ENCODE results near the gene PRSS58. TPM values are rescaled to one million over a fixed set of nuclear protein-coding genes. Genes with fewer than 3 reads are reported as not detected.

Gene PRSS58
- total and polyA plus RNA-seq, 3 donors from 2014 or later: 10.6 to 43.7 (median 21.3) TPM

GRCh38 chr7:142301299-142301698 lies 43.4 kb upstream of the PRSS58 start:
- no peaks in the 10 kb centered on the region for H3K27me3 ChIP-seq
- intact Hi-C loops (cut with DNase I; ENCODE audit: low total_unique reads): no loop called here
- no peaks in the 10 kb centered on the region for H3K9me3 ChIP-seq
- DNase-seq: no peak
- H3K36me3 ChIP-seq (ENCODE audit: low read depth, missing control alignments): no peaks in the 10 kb centered on the region
- TF ChIP-seq POLR2A (IDR thresholded peaks at IDR 0.05): no peak
- TF ChIP-seq, protein P1, sequence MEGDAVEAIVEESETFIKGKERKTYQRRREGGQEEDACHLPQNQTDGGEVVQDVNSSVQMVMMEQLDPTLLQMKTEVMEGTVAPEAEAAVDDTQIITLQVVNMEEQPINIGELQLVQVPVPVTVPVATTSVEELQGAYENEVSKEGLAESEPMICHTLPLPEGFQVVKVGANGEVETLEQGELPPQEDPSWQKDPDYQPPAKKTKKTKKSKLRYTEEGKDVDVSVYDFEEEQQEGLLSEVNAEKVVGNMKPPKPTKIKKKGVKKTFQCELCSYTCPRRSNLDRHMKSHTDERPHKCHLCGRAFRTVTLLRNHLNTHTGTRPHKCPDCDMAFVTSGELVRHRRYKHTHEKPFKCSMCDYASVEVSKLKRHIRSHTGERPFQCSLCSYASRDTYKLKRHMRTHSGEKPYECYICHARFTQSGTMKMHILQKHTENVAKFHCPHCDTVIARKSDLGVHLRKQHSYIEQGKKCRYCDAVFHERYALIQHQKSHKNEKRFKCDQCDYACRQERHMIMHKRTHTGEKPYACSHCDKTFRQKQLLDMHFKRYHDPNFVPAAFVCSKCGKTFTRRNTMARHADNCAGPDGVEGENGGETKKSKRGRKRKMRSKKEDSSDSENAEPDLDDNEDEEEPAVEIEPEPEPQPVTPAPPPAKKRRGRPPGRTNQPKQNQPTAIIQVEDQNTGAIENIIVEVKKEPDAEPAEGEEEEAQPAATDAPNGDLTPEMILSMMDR (IDR thresholded peaks at IDR 0.05): no peak
- WGBS, 2 donors: 65 to 69% methylated on average over 3 of the region's 3 CpGs
- H3K4me3 ChIP-seq: no peak overlapping the region
- H3K27ac ChIP-seq: no peak overlapping the region
- H3K4me1 ChIP-seq: no peaks in the 10 kb centered on the region

GRCh38 chr7:142300689-142301088 lies 42.8 kb upstream of the PRSS58 start:
- TF ChIP-seq, protein P1 (IDR thresholded peaks at IDR 0.05): peak in 1 of 3 experiments; percentile 30
- TF ChIP-seq POLR2A (IDR thresholded peaks at IDR 0.05): no peak
- Histone ChIP-seq H3K9me3 (no peaks in the 10 kb centered on the region), H3K36me3 (ENCODE audit: low read depth, missing control alignments) (no peaks in the 10 kb centered on the region), H3K27me3 (no peaks in the 10 kb centered on the region), H3K4me1 (no peaks in the 10 kb centered on the region), H3K27ac (no peak overlapping the region), H3K4me3 (no peak overlapping the region)
- WGBS, 2 donors: 60 to 67% methylated on average over 3 of the region's 3 CpGs
- intact Hi-C loops (cut with DNase I; ENCODE audit: low total_unique reads): no loop called here
- DNase-seq: peak; percentile 42

GRCh38 chr7:142299237-142299781 lies 41.5 kb upstream of the PRSS58 start:
- no peaks in the 10 kb centered on the region for H3K27me3 ChIP-seq
- H3K4me1 ChIP-seq: no peaks in the 10 kb centered on the region
- H3K9me3 ChIP-seq: no peaks in the 10 kb centered on the region
- TF ChIP-seq, protein P1 (IDR thresholded peaks at IDR 0.05): no peak
- TF ChIP-seq POLR2A (IDR thresholded peaks at IDR 0.05): no peak
- intact Hi-C loops (cut with DNase I; ENCODE audit: low total_unique reads): no loop called here
- no peak for DNase-seq
- H3K4me3 ChIP-seq: no peak overlapping the region
- no peaks in the 10 kb centered on the region for H3K36me3 ChIP-seq (ENCODE audit: low read depth, missing control alignments)
- H3K27ac ChIP-seq: no peak overlapping the region
- 56 to 66% methylated on average over 9 to 10 of the region's 10 CpGs for WGBS, 2 donors

DNA sequence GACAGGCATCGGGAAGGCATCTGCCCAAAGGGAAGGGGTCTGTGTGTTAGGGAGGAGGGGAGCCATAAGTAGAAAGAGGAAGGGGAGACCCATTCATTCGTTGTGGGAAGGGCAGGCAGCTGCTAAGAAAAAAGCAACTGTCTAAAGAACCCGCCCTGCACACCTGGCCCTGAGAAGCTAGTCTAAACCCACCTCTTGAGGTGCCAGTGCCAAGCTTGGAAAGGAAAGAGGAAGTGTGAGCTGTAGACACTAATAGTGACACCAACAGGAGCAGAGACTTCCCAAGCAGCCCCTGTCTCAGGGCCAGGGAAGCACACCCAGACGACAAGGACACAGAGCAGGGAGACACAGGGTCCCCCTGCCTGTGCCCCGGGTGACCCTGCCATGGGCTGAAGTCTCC lies 40.8 kb upstream of the PRSS58 start:
- Histone ChIP-seq H3K4me3 (no peak overlapping the region), H3K9me3 (no peaks in the 10 kb centered on the region), H3K27me3 (no peaks in the 10 kb centered on the region), H3K36me3 (ENCODE audit: low read depth, missing control alignments) (no peaks in the 10 kb centered on the region), H3K27ac (no peak overlapping the region), H3K4me1 (no peaks in the 10 kb centered on the region)
- WGBS, 2 donors: 73 to 83% methylated on average over 4 to 5 of the region's 5 CpGs
- intact Hi-C loops (cut with DNase I; ENCODE audit: low total_unique reads): no loop called here
- TF ChIP-seq POLR2A (IDR thresholded peaks at IDR 0.05): no peak
- TF ChIP-seq, protein P1 (IDR thresholded peaks at IDR 0.05): no peak
- DNase-seq: no peak

DNA sequence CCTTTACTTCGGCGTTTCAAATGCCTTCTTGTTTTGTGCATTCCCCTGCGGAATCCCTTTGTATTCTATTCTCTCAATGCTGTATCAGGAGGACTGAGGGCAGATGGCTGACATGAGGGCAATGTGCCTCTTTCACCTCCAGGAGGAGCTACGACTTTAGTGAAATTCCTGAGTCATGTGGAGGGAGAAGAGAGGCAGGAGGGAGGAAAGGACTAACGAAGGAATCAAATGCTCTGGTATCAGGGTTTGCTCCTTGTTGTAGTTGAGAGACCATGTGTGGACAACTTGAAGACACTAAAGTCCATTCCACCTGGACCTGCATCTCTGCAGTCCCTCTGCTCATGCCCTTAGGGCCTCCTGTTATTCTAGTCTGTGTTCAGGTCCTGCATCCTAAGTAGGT lies 40.2 kb upstream of the PRSS58 start:
- intact Hi-C loops (cut with DNase I; ENCODE audit: low total_unique reads): no loop called here
- no peaks in the 10 kb centered on the region for H3K36me3 ChIP-seq (ENCODE audit: low read depth, missing control alignments)
- no peak overlapping the region for H3K4me3 ChIP-seq
- no peak for DNase-seq
- no peaks in the 10 kb centered on the region for H3K27me3 ChIP-seq
- TF ChIP-seq, protein P1 (IDR thresholded peaks at IDR 0.05): peak in 1 of 3 experiments; percentile 19
- TF ChIP-seq POLR2A (IDR thresholded peaks at IDR 0.05): no peak
- no peaks in the 10 kb centered on the region for H3K9me3 ChIP-seq
- H3K4me1 ChIP-seq: no peaks in the 10 kb centered on the region
- 55 to 61% methylated on average over 5 of the region's 5 CpGs for WGBS, 2 donors
- H3K27ac ChIP-seq: no peak overlapping the region

Data from testis (tissue), 3 donors.